ENCODE results near the gene NISCH.

NISCH gene

GRCh38 chr3:52472239-52473000 lies 17.0 kb downstream of the NISCH start:
- DNase-seq (ENCODE audit: low read depth): no peak

- DNase-seq (ENCODE audit: low read depth): no peak
Measured at GRCh38 chr3:52473026-52473425, 17.6 kb downstream of the NISCH start.

DNA sequence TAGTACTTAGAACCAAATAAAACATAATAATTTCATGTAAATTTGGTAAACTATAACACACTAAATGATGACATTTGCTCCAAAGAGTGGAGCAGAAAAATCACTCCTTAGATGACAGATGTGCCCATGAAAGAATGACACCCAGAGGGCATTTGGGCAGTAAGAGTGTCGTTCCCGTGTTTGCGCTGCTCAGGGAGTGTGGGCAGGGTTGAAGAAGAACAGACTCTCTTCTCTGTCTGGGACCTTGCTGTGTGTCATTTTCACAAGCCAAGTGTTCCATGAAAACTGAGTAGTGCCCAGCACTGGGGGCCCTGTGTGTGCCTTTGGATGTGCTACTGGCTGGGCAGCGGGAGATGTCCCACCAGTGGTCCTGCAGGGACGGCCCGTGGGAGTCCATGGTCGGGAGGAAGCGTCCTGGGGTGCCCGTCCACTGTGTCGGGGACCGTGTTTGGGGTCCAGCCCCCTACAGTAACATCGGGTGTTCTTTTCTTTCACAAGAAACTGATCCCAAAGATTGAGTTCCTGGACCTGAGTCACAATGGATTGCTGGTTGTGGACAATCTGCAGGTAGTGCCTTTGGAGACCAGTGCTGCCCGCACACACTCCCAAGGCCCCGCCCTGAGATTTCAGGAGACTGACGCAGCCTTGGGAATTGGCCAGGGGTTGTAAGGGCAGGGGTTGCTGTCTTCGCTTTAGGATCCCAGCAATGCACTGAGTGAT lies 21.8 kb downstream of the NISCH start:
- no peak for DNase-seq (ENCODE audit: low read depth)

DNA sequence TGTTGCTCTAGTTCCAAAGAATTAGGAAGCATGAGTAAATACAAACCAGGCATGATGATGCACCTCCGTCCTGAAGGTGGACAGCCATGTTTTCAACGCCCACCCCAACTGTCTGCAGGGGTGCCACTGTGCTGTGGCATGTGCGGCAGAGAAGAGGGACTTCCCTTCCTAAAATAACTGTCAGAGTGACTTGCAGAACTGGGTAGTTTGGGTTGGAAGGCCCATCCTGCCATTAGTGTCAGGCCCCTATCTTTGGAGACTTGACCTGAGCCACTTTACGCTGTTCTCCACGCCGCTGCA lies 22.3 kb downstream of the NISCH start:
- no peak for DNase-seq (ENCODE audit: low read depth)

DNA sequence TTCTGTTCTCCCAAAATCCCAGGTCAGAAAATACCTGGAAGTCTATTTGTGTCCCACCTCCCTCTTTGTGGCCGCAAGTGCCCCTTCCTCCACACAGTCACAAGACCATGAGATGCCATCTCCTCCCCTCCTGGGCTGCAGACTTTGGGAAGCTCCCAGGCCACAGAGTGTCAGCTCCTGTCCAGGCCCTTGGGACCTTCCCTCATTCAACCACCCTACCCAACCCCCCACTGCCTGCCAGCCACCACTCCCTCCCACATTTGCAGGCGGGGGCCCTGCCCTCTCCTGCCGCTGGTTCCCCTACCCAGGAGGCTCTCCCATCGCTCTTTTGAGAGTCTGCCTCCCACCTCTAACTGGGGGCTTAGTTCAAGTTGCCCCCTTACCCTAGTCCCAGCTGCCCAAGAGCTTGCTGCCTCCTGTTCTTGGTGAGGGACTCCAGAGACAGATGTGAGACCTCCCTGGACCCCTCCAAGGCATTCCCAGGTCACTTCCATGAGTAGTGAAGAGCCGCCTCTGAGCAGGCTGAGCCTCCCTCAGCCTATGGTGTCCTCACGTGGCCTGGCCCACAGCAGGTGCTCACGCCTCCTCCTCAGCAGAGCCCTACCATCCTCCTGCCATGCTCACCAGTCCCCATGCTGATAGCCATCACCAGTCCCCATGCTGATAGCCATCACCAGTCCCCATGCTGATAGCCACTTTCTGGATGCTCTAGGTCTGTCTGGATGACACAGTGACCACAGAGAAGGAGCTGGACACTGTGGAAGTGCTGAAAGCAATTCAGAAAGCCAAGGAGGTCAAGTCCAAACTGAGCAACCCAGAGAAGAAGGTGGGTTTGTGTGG lies 23.9 kb downstream of the NISCH start:
- no peak for DNase-seq (ENCODE audit: low read depth)

GRCh38 chr3:52479877-52480575 lies 24.6 kb downstream of the NISCH start:
- no peak for DNase-seq (ENCODE audit: low read depth)

GRCh38 chr3:52480768-52481715 lies 25.6 kb downstream of the NISCH start:
- DNase-seq (ENCODE audit: low read depth): no peak

DNA sequence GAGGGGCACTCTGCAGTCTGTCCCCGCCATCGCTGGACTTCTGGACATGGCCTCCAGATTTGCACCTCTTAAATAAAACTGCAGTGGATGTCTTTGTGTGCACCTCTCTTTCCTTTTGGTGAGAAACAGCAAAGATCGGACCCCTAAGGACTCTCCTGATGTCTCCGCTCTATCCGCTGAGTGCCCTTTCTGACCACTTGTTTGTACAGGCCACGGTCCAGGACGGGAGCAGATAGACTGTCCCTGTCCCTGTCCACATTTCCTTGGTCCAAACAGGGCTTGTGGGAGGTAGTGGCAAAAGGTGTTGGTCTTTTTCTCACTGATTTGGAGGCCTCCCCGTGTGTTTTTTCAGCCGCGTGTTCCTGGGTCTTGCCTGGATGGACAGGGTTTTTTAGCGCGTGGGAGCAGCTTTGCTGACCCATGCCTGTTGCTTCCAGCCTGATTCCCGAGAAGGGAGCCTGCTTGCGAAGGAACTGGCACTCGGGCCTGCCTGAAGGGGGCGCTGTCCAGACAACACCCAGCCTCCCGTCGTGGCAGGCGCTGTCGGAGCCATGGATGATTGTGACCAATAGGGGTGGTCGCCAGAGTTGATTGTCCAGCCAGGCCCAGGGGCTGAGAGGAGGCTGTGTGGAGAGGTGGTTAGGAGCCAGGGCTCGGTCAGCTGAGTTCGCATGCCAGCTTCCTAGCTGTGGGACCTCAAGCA lies 26.6 kb downstream of the NISCH start:
- DNase-seq (ENCODE audit: low read depth): no peak

- no peak for DNase-seq (ENCODE audit: low read depth)
Measured at GRCh38 chr3:52483081-52483480, 27.7 kb downstream of the NISCH start.

DNA sequence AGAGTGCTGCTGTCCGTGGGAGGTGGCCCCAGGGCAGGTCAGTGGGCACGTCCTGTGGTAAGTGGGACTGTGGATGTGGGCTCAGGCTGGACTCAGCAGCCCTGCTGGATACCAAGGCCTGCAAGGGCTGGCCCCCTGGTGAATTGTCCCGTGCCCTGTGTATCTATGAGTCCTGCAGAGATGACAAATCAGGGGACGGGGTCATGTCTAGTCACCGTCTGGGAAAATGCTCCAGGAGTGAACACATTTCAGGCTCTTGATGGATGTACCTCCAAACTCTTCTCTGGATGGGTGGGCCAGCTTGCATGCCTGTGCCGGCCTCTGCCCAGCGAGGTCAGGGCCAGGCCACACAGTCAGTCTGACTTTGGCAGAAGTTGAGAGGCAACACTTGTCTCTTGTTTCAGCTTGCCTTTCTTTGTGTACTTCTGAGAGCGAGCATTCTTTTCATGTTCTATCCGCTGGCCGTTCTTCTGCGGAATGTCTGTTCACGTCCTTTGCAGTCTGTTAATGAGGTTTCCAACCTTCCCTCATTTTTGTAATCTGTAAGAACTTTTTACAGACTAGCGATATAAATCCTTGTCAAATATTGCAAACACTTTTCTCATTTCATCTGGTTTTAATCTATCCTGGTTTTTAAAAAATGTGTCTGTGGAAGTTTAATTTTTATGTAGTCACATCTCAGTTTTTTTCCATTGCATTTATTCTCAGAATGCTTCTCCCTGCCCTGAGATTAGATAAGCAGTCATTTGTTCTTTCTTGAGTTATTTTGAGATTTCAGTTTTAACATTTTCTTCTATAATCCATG lies 28.4 kb downstream of the NISCH start:
- no peak for DNase-seq (ENCODE audit: low read depth)

DNA sequence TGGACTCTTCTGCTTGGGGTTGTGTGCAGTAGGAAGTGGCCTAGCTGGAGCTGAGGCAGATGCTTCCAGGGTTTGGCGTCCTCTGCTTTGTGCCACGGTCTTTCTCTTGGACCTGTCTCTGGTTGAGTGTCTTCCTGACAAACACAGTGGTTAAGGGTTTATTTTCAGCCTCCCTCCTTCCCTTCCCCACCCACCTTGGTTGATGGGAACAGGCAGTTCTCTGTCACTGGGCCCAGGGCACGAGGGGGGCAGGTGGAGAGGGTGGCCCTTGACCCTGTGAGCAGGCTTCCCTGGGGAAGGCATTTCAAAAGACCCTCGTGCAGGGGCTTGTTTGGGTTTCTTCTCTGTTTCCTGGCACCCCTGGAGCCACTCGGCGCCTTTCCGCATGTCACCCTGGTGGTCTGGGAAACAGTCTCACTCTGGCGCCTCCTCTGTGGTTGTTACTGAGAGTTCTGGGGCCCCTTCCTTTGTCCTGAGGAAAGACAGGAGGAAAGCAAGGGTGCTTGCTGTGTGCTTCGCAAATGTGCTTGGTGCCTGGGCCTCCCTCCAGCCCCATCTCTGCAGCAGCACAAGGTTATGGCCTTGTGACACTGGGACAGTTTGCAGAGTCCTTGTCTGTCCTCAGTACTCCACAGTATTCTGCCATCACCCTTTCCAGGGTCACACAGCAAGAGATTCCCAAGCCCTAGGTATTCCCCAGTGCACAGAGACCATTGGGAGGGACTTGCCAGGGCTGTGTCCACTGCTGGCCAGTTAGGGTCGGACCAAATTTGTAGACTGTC lies 29.5 kb downstream of the NISCH start:
- no peak for DNase-seq (ENCODE audit: low read depth)

GRCh38 chr3:52487050-52487787 lies 31.8 kb downstream of the NISCH start:
- DNase-seq (ENCODE audit: low read depth): no peak

- no peak for DNase-seq (ENCODE audit: low read depth)
Measured at GRCh38 chr3:52487788-52488691, 32.6 kb downstream of the NISCH start.

- no peak for DNase-seq (ENCODE audit: low read depth)
Measured at GRCh38 chr3:52488746-52489145, 33.3 kb downstream of the NISCH start.

DNA sequence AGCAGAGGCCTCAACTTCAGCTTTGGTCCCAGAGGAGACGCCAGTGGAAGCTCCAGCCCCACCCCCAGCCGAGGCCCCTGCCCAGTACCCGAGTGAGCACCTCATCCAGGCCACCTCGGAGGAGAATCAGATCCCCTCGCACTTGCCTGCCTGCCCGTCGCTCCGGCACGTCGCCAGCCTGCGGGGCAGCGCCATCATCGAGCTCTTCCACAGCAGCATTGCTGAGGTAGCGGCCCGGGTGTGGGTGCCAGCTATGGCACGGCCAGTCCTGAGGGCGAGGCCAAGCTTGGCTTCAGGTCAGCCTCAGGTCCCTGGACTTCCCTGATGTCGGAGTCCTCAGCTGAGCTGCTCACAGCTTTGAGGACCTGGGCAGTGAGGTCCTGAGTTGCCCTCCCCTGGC lies 34.0 kb downstream of the NISCH start:
- no peak for DNase-seq (ENCODE audit: low read depth)

DNA sequence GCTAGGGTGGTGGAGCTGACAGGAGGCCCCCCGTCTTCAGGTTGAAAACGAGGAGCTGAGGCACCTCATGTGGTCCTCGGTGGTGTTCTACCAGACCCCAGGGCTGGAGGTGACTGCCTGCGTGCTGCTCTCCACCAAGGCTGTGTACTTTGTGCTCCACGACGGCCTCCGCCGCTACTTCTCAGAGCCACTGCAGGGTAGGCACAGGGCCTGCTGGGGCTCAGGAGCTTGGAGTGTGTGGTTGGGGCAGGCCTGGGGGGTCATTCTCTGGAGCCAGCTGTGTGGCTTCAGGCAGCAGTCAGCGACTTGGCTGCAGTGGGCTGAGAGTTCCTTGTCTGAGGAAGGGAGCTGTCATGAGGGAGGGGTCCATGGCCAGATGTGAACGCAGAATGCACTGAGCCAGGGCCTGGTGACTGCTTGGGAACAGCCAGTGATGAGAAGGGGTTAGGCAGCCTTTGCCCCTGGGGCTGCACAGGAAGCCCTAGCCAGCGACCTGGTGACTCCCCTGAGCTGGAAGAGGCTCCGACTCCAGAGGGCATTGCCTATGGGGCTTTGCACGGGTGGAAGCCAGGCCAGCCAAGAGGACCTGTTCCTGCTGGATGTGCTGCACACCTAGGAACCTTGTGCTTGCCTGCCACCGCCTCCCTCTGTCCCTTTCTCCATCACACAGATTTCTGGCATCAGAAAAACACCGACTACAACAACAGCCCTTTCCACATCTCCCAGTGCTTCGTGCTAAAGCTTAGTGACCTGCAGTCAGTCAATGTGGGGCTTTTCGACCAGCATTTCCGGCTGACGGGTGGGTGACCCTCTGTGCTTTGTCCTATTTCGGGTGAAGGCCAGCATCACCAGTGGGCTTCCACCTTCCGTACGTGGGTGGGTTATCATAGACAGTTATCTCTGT lies 34.9 kb downstream of the NISCH start:
- DNase-seq (ENCODE audit: low read depth): no peak

Measured in activated T-helper 1 cell treated with Interleukin-2 at 50 U/mL for 16 hours (primary cell).